Heart right ventricle (tissue), 16 donors: Measurements from ENCODE around the gene USP5. TPM values are rescaled to one million over a fixed set of nuclear protein-coding genes. Genes with fewer than 3 reads are reported as not detected.

Source experiments
- ATAC-seq, 8 donors: fragments of 200-7000 bp; cut with Tn5 transposase; one replicate each; pipeline ENCODE4 v1.9.1; 2020; ENCODE audit warnings: mild to moderate bottlenecking in 8 of 8, moderate library complexity in 8 of 8, moderate number of reproducible peaks in 1 of 8
- DNase-seq, 2 donors: peaks; one replicate each; pipeline ENCODE4 v3.0.0-alpha.2; 2020
- H3K27ac ChIP-seq, 10 donors: fragments of 200-600 bp; sonication (generic) in 2 of 10; one replicate each; pipeline versions ENCODE4 v1.5.0 to v1.8.0; 2020 to 2022; ENCODE audit warnings: mild to moderate bottlenecking in 3 of 10
- H3K27me3 ChIP-seq, 7 donors: fragments of 200-600 bp; one replicate each; pipeline ENCODE4 v1.8.0; 2021 to 2022; ENCODE audit warnings: mild to moderate bottlenecking in 2 of 7
- H3K36me3 ChIP-seq, 9 donors: fragments of 200-600 bp; sonication (generic) in 1 of 9; one replicate each; pipeline versions ENCODE4 v1.5.0 to v1.8.0; 2020 to 2022; ENCODE audit warnings: mild to moderate bottlenecking in 2 of 9
- H3K4me1 ChIP-seq, 9 donors: fragments of 200-600 bp; sonication (generic) in 1 of 9; one replicate each; pipeline versions ENCODE4 v1.5.0 to v1.8.0; 2020 to 2022; ENCODE audit warnings: mild to moderate bottlenecking in 4 of 9
- H3K4me3 ChIP-seq, 10 donors: fragments of 200-600 bp; sonication (generic) in 2 of 10; one replicate each; pipeline versions ENCODE4 v1.5.0 to v1.8.0; 2020 to 2022; ENCODE audit warnings: mild to moderate bottlenecking in 7 of 10, moderate library complexity in 2 of 10
- H3K9me3 ChIP-seq, 11 donors: fragments of 200-600 bp in 10 of 11; sonication (generic) in 2 of 11; one replicate each; pipeline versions ENCODE4 v1.5.0 to v1.8.0; 2013 to 2022; ENCODE audit warnings: mild to moderate bottlenecking in 2 of 11, control low read depth in 1 of 11, moderate library complexity in 1 of 11
- WGBS, 2 donors: extraction: QIAGEN DNeasy Blood & Tissue Kit; methylation state at CpG; one replicate each; pipeline ENCODE4 v1.1.7; 2013; ENCODE audit warnings: inconsistent platforms in 1 of 2; 5-methylcytosine and 5-hydroxymethylcytosine counted together
- intact Hi-C, 10 donors: fragments of 100-400 bp; cut with DNase I; formaldehyde crosslinking; loops; one replicate each; pipeline versions ENCODE4 v1.11.1 to v1.14.2; 2022
- polyA plus RNA-seq, 2 donors: library from polyadenylated mRNA; stranded (reverse); fragments of 200-250 nt; gene quantifications; one replicate each; pipeline ENCODE4 v1.2.3, GENCODE V29; 2013
- total RNA-seq, 10 donors: library from RNA; stranded (reverse); fragmentation: NEBNext Ultra II Directional in 3 of 10; extraction: Animal tissue kit (Norgen Biotek cat#: 25700) in 3 of 10; gene quantifications; one replicate each; pipeline versions ENCODE4 v1.2.1 to v1.2.4, GENCODE V29; 2021 to 2023
- TF ChIP-seq, protein P1 (sequence below), 9 donors: fragments of 200-600 bp; sonication (generic) in 2 of 9; IDR thresholded peaks; one replicate each; pipeline versions ENCODE4 v1.5.0 to v1.8.0; 2021 to 2022; ENCODE audit warnings: antibody characterized with exemption in 9 of 9, mild to moderate bottlenecking in 5 of 9, moderate library complexity in 1 of 9
- donor health status: Arrhythmogenic right ventricular cardiomyopathy.
- donor health status: ischemic (EF 13 %, LVEDD 7.1; RV severe dilation, severe dysfunction).
- donor health status: healthy with polysubstance abuse.
- donor health status: DM: no; HTN: yes; CAD: no.
- donor health status: DM: no; HTN: no; CAD: no.
- donor health status: ischemic (EF 25% LVEDD 6.9; RV normal size, moderate dysfunction).
- donor health status: ischemic (EF 25% LVEDD 5.7; RV mildly dilated, moderate dysfunction).
- donor health status: healthy.
- donor health status: DM: yes; HTN: yes; CAD: no.
- donor health status: Ischemic cardiomyopathy.
- donor health status: ischemic (EF 35%, LVEDD 5.7; RV mildly dilated, moderate dysfunction).
- donor health status: nonischemic (EF 11% LVEDD 7.7; RV severe dilation, severe dysfunction).
- donor health status: DM: yes; HTN: yes; CAD: no.
- donor health status: PGD.
- donor health status: ischemic (EF 29% LVEDD 5.4; RV normal size, mild dysfunction).
- donor health status: nonischemic (EF 23%, LVEDD 6.1; RV moderate dilation, normal function).

The USP5 gene
- total and polyA plus RNA-seq, 12 donors = 17.6 to 95.5 (median 73.0) TPM

DNA sequence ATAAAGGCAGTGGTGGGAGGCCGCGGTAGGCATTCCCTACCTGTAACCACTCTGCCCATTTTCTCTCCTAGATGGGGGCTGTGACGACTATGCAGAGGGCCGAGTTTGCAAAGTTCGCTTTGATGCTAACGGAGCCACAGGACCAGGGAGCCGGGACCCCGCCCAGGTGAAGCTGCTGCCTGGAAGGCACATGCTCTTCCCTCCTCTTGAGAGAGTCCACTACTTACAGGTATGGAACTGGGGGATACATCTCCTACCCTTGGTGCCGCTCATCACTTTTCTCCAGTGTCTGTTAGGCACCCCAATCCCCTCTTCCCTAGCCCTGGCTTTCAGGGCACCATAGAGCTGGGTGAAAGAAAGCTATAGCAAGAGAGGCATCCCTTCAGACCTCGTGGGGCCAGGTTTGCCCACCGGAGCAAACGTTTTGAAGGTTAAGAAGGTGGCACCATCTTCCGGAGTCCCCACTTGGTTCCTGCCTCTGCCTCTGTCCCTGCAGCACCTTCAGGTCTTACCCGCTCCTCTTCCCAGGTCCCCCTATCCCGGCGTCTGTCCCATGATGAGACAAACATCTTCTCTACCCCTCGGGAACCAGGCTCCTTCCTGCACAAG lies 25.7 kb upstream of the USP5 start:
- TF ChIP-seq, protein P1, sequence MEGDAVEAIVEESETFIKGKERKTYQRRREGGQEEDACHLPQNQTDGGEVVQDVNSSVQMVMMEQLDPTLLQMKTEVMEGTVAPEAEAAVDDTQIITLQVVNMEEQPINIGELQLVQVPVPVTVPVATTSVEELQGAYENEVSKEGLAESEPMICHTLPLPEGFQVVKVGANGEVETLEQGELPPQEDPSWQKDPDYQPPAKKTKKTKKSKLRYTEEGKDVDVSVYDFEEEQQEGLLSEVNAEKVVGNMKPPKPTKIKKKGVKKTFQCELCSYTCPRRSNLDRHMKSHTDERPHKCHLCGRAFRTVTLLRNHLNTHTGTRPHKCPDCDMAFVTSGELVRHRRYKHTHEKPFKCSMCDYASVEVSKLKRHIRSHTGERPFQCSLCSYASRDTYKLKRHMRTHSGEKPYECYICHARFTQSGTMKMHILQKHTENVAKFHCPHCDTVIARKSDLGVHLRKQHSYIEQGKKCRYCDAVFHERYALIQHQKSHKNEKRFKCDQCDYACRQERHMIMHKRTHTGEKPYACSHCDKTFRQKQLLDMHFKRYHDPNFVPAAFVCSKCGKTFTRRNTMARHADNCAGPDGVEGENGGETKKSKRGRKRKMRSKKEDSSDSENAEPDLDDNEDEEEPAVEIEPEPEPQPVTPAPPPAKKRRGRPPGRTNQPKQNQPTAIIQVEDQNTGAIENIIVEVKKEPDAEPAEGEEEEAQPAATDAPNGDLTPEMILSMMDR (IDR thresholded peaks at IDR 0.05) = no peak
- no peak overlapping the region for H3K27ac ChIP-seq
- ATAC-seq (no peak), DNase-seq (no peak)
- H3K36me3 ChIP-seq = peaks cover 0 to 12% (median 0%) of the 10 kb centered on the region in 9 donors
- H3K27me3 ChIP-seq = peaks cover 0 to 60% (median 0%) of the 10 kb centered on the region in 7 donors
- H3K9me3 ChIP-seq = no peaks in the 10 kb centered on the region
- intact Hi-C loops = loop anchor here (5.0 to 10.0 kb wide), 7 partner anchors 49 to 211 kb away; partner anchors contain the start of genes MLF2 (in 7 of the 10) and PTMS (in 1 of the 10)
- no peak overlapping the region for H3K4me3 ChIP-seq
- 79 to 82% methylated on average over 17 of the region's 17 CpGs for WGBS, 2 donors
- H3K4me1 ChIP-seq = peaks cover 15 to 63% (median 40%) of the 10 kb centered on the region in 9 donors

DNA sequence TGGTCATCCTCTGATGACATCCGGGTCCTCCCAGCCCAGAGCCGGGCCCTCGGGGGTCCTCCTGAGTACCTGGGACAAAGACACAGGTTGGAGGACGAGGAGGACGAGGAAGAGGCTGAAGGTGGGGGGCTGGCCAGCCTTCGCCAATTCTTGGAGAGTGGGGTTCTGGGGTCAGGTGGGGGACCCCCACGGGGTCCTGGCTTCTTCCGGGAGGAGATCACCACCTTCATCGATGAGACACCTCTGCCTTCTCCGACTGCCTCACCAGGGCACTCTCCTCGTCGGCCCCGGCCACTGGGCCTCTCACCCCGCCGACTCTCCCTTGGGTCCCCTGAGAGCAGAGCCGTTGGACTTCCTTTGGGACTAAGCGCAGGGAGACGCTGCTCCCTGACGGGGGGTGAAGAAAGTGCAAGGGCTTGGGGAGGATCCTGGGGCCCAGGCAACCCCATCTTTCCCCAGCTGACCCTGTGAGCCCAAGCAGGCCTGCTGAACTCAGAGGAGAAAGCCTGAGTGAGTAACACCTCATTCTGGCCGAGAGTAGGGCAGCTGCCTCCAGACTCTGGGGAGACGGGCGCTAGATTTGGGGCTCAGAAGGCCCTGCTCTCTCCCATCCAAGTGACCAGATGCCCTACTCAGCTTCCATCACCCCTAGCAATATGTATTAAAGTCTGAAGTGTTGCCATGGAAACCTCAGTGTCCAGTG lies 25.1 kb upstream of the USP5 start:
- 76 to 79% methylated on average over 22 of the region's 22 CpGs for WGBS, 2 donors
- H3K27me3 ChIP-seq = peaks cover 0 to 58% (median 0%) of the 10 kb centered on the region in 7 donors
- H3K36me3 ChIP-seq = peaks cover 0 to 19% (median 0%) of the 10 kb centered on the region in 9 donors
- H3K27ac ChIP-seq = peak overlapping the region in 8 of 10 donors; percentile 6 to 56 (median 44)
- TF ChIP-seq, protein P1 (IDR thresholded peaks at IDR 0.05) = no peak
- ATAC-seq = no peak
- no peak overlapping the region for H3K4me3 ChIP-seq
- intact Hi-C loops = loop anchor here (5.0 to 10.0 kb wide), 7 partner anchors 50 to 212 kb away; partner anchors contain the start of genes MLF2 (in 7 of the 10) and PTMS (in 1 of the 10)
- peaks cover 12 to 60% (median 36%) of the 10 kb centered on the region in 9 donors for H3K4me1 ChIP-seq
- DNase-seq = no peak
- H3K9me3 ChIP-seq = no peaks in the 10 kb centered on the region

DNA sequence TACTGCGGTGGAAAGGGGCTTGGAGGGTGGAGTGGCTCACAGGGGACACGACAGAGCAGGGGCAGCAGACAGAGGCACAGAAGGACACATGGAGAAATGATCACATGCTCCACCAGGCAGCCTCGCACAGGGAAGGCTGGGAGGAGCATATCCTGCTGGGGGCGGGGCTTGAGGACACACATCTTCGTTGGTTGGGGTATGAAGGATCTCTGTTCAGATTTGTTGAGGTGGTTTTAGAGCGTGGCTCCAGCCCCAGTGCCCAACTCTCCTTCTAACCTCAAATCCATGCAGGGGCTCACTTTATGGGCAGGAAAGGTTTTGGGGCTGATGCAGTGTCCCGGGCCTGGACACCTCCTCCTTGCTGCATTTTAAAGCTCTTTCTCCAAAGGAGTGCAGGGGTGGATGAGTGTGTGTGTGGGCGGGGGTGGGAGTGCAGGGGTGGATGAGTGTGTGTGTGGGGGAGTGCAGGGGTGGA lies 24.5 kb upstream of the USP5 start:
- DNase-seq (peak; percentile 86 to 89), ATAC-seq (peak; percentile 29 to 63 (median 56))
- Histone ChIP-seq H3K36me3 (peaks cover 0 to 23% (median 0%) of the 10 kb centered on the region in 9 donors), H3K4me1 (peaks cover 8 to 54% (median 30%) of the 10 kb centered on the region in 9 donors), H3K4me3 (peak overlapping the region in 2 of 10 donors; percentile 77 to 95), H3K9me3 (no peaks in the 10 kb centered on the region), H3K27ac (peak overlapping the region in 8 of 10 donors; percentile 6 to 56 (median 44)), H3K27me3 (peaks cover 0 to 52% (median 0%) of the 10 kb centered on the region in 7 donors)
- intact Hi-C loops = loop anchor here (5.0 to 10.0 kb wide), 7 partner anchors 50 to 213 kb away; partner anchors contain the start of genes MLF2 (in 7 of the 10) and PTMS (in 1 of the 10)
- TF ChIP-seq, protein P1 (IDR thresholded peaks at IDR 0.05) = no peak
- WGBS, 2 donors = 12 to 21% methylated on average over 8 of the region's 8 CpGs
